Tibial nerve (tissue), 4 donors: ENCODE measurements around the gene PRKCD. TPM values are rescaled to one million over a fixed set of nuclear protein-coding genes. Genes with fewer than 3 reads are reported as not detected.

Experiments
- DNase-seq, 2 donors: peaks; one replicate each; pipeline ENCODE4 v3.0.0-alpha.2; 2019; ENCODE audit warnings: low spot score in 2 of 2
- H3K27ac ChIP-seq, 4 donors: fragments of 200-600 bp; sonication (generic) in 3 of 4; one replicate each; pipeline ENCODE4 v1.5.1; 2017 to 2019; ENCODE audit warnings: mild to moderate bottlenecking in 1 of 4
- H3K27me3 ChIP-seq, 2 donors: fragments of 200-600 bp; sonication (generic) in 1 of 2; one replicate each; pipeline versions ENCODE4 v1.5.1 to v1.6.0; 2017 to 2019
- H3K36me3 ChIP-seq, 3 donors: fragments of 200-600 bp; sonication (generic); one replicate each; pipeline ENCODE4 v1.5.1; 2018 to 2019
- H3K4me1 ChIP-seq, 4 donors: fragments of 200-600 bp; sonication (generic) in 3 of 4; one replicate each; pipeline ENCODE4 v1.5.1; 2017 to 2019
- H3K4me3 ChIP-seq, 4 donors: fragments of 200-600 bp; sonication (generic) in 3 of 4; one replicate each; pipeline ENCODE4 v1.5.1; 2017 to 2019; ENCODE audit warnings: mild to moderate bottlenecking in 1 of 4, moderate library complexity in 1 of 4
- H3K9me3 ChIP-seq, 4 donors: fragments of 200-600 bp; sonication (generic) in 3 of 4; one replicate each; pipeline ENCODE4 v1.5.1; 2017 to 2019
- EP300 ChIP-seq, 2 donors: sonication (generic); formaldehyde crosslinking; IDR thresholded peaks; one replicate each; pipeline ENCODE4 v1.6.1; 2017; ENCODE audit warnings: antibody characterized with exemption in 2 of 2, mild to moderate bottlenecking in 1 of 2
- POLR2A ChIP-seq, 2 donors: fragments of 450-650 bp; IDR thresholded peaks; one replicate each; pipeline ENCODE4 v1.6.1; 2017; ENCODE audit warnings: antibody characterized with exemption in 2 of 2, mild to moderate bottlenecking in 2 of 2, moderate library complexity in 2 of 2
- WGBS, 2 donors: methylation state at CpG; one replicate each; pipeline ENCODE4 v1.1.5; 2018; 5-methylcytosine and 5-hydroxymethylcytosine counted together
- total RNA-seq, 4 donors: library from RNA; depleted of rRNA; stranded (reverse); fragments of >200 nt; gene quantifications; one replicate each; pipeline ENCODE4 v1.1.0, GENCODE V29; 2016
- TF ChIP-seq, protein P1 (sequence below), 5 experiments: fragments of 200-600 bp in 3 of 5; fragments of 450-650 bp in 2 of 5; sonication (generic) in 3 of 5; IDR thresholded peaks; one replicate each; pipeline ENCODE4 v1.5.1; 2016 to 2019; ENCODE audit warnings: antibody characterized with exemption in 5 of 5, mild to moderate bottlenecking in 3 of 5, moderate library complexity in 2 of 5

The PRKCD gene
- total RNA-seq, 4 donors from 2014 or later: 13.5 to 30.6 (median 19.9) TPM

DNA sequence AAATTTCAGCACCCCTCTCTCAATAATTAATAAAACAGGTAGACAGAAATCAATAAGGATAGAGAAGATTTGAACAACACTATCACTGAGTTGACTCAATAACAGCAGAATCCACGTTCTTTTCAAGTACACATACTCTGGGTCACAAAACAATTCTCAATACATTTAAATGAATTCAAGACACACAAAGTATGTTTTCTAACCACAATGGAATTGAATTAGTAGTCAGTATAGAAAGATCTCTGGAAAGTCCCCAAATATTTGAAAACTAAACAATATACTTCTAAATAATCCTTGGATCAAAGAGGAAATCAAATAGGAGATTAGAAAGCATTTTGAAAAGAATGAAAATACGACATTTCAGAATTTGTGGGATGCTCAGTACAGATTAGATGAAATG is 54.8 kb downstream of the PRKCD start:
- DNase-seq: no peak
- no peak overlapping the region for H3K4me3 ChIP-seq
- H3K27ac ChIP-seq: no peak overlapping the region
- TF ChIP-seq POLR2A (IDR thresholded peaks at IDR 0.05) (no peak), EP300 (IDR thresholded peaks at IDR 0.05) (no peak)
- TF ChIP-seq, protein P1, sequence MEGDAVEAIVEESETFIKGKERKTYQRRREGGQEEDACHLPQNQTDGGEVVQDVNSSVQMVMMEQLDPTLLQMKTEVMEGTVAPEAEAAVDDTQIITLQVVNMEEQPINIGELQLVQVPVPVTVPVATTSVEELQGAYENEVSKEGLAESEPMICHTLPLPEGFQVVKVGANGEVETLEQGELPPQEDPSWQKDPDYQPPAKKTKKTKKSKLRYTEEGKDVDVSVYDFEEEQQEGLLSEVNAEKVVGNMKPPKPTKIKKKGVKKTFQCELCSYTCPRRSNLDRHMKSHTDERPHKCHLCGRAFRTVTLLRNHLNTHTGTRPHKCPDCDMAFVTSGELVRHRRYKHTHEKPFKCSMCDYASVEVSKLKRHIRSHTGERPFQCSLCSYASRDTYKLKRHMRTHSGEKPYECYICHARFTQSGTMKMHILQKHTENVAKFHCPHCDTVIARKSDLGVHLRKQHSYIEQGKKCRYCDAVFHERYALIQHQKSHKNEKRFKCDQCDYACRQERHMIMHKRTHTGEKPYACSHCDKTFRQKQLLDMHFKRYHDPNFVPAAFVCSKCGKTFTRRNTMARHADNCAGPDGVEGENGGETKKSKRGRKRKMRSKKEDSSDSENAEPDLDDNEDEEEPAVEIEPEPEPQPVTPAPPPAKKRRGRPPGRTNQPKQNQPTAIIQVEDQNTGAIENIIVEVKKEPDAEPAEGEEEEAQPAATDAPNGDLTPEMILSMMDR (IDR thresholded peaks at IDR 0.05): no peak
- H3K4me1 ChIP-seq: peaks cover 0 to 5% (median 0%) of the 10 kb centered on the region in 4 donors
- no peaks in the 10 kb centered on the region for H3K9me3 ChIP-seq
- H3K36me3 ChIP-seq: no peaks in the 10 kb centered on the region
- H3K27me3 ChIP-seq: no peaks in the 10 kb centered on the region
- WGBS, 2 donors: 42 to 44% methylated on average over 2 of the region's 2 CpGs

DNA sequence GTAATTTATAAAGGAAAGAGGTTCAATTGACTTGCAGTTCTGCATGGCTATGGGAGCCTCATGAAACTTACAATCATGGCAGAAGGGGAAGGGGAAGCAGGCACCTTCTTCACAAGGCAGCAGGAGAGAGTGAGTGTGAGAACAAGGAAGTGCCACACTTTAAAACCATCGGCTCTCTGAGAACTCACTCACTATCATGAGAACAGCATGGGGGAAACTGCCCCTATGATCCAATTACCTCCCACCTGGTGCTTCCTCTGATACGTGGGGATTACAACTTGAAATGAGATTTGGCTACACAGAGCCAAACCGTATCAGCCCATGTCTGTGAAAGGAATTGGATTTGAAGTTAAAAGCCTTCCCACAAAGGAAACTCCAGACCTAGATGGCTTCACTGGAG is 55.7 kb downstream of the PRKCD start:
- TF ChIP-seq, protein P1 (IDR thresholded peaks at IDR 0.05): no peak
- TF ChIP-seq POLR2A (IDR thresholded peaks at IDR 0.05) (no peak), EP300 (IDR thresholded peaks at IDR 0.05) (no peak)
- Histone ChIP-seq H3K27ac (no peak overlapping the region), H3K4me1 (peaks cover 0 to 5% (median 0%) of the 10 kb centered on the region in 4 donors), H3K4me3 (no peak overlapping the region), H3K27me3 (no peaks in the 10 kb centered on the region), H3K9me3 (no peaks in the 10 kb centered on the region), H3K36me3 (no peaks in the 10 kb centered on the region)
- no peak for DNase-seq
- WGBS, 2 donors: 22 to 28% methylated on average over 3 of the region's 3 CpGs

DNA sequence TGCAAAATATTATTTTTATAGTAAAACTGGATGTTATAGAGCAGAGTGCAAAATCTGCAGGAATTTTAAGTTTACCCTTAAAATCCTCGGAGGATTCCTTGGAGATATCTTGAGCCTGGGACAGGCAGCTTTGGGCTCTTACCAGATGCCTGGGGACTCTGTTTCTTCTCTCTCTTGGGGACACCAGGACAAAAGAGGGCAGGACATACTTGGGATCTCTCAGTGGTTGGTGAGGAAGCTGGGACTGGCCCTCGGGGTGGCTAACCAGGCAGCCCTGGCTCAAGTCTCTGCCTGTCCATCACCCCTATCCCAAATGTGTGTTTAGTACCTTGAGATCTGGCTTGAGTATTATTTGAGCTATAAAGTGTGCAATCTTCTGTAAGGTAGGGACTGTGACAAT is 56.2 kb downstream of the PRKCD start:
- DNase-seq: no peak
- whole genome bisulfite sequencing, 2 donors: 82 to 92% methylated on average over 2 of the region's 2 CpGs

DNA sequence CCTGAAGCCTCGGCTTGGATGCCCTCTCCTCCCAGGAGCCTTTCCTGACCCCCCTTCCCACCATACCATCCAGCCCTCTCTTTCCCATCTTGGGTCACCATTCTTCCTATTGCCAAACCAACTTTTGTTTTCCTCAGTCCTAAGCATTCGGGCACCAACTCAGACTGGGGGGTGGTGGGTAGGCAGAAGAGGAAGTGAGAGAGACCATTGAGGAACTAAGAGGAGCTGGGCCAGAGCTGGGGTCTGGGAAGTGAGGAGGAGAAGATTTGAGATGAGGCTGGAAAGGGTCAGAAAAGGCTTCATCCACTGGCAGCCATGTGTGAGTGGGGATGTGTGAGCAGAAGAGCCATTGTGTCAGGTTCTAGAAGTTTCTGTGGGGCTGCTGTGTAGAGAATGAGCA is 57.1 kb downstream of the PRKCD start:
- H3K27me3 ChIP-seq: no peaks in the 10 kb centered on the region
- H3K9me3 ChIP-seq: no peaks in the 10 kb centered on the region
- peaks cover 0 to 5% (median 0%) of the 10 kb centered on the region in 3 donors for H3K36me3 ChIP-seq
- no peak overlapping the region for H3K27ac ChIP-seq
- WGBS, 2 donors: 70 to 86% methylated on average over 2 of the region's 2 CpGs
- no peak for DNase-seq
- H3K4me1 ChIP-seq: peaks cover 0 to 5% (median 0%) of the 10 kb centered on the region in 4 donors
- no peak for TF ChIP-seq EP300 (IDR thresholded peaks at IDR 0.05)
- TF ChIP-seq, protein P1 (IDR thresholded peaks at IDR 0.05): no peak
- TF ChIP-seq POLR2A (IDR thresholded peaks at IDR 0.05): no peak
- H3K4me3 ChIP-seq: no peak overlapping the region

More for the DNA sequence above, 56.2 kb downstream of the PRKCD start:
- Histone ChIP-seq H3K36me3 (no peaks in the 10 kb centered on the region), H3K27me3 (no peaks in the 10 kb centered on the region), H3K9me3 (no peaks in the 10 kb centered on the region), H3K4me1 (peaks cover 0 to 5% (median 0%) of the 10 kb centered on the region in 4 donors), H3K27ac (no peak overlapping the region), H3K4me3 (no peak overlapping the region)
- TF ChIP-seq, protein P1 (IDR thresholded peaks at IDR 0.05): no peak
- TF ChIP-seq EP300 (IDR thresholded peaks at IDR 0.05): no peak
- no peak for TF ChIP-seq POLR2A (IDR thresholded peaks at IDR 0.05)

DNA sequence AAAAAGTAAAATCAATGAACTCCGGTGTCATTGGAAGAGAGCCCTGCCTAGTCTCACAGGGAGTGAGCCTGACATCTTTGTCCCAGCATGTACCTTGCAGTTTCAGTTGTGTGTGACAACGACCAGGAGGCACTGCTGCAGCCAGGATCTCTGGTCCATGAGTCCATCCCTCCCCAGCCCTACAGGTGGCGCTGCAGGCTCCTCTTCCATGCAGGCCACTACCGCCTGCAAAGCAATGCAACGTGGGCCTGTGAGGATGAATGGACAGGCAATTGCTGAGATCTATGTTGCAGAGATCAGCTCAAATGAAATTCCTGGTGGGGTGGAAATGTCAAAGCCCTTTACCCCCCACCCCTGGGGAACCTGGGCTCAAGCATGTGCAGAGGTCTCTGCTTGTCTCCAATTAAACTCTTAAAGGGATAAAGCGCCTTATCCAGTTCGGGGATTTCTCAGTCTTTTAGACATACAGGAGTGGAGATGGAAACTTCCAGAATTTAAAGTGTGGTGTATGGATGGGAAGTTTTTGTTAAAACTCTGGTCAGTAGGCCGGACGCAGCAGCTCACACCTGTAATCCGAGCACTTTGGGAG is 59.0 kb downstream of the PRKCD start:
- no peak overlapping the region for H3K4me3 ChIP-seq
- H3K36me3 ChIP-seq: peaks cover 0 to 24% (median 0%) of the 10 kb centered on the region in 3 donors
- TF ChIP-seq, protein P1 (IDR thresholded peaks at IDR 0.05): peak; percentile 80 to 89 (median 81)
- TF ChIP-seq POLR2A (IDR thresholded peaks at IDR 0.05): no peak
- TF ChIP-seq EP300 (IDR thresholded peaks at IDR 0.05): peak in 1 of 2 donors; percentile 21
- 46 to 49% methylated on average over 10 of the region's 10 CpGs for WGBS, 2 donors
- no peaks in the 10 kb centered on the region for H3K9me3 ChIP-seq
- H3K4me1 ChIP-seq: peaks cover 0 to 5% (median 0%) of the 10 kb centered on the region in 4 donors
- H3K27me3 ChIP-seq: no peaks in the 10 kb centered on the region
- no peak overlapping the region for H3K27ac ChIP-seq
- DNase-seq: peak; percentile 70 to 84
